Trophoblast cell (in vitro differentiated cells and primary cell): ENCODE data around the gene PLA2G12B.

Source experiments
- DNase-seq, 2 donors: peaks; one replicate each; pipeline ENCODE4 v3.0.0-alpha.2; 2016
- H2AFZ ChIP-seq: 2 replicates; pipeline ENCODE4 v1.6.1; 2013; ENCODE audit warnings: low read length, moderate library complexity, mild to moderate bottlenecking; ENCODE audit not compliant: insufficient read depth, poor library complexity
- H2AK5ac ChIP-seq: 2 replicates; pipeline ENCODE4 v1.6.1; 2013; ENCODE audit warnings: mild to moderate bottlenecking, low read length
- H2BK120ac ChIP-seq: 2 replicates; pipeline ENCODE4 v1.6.1; 2013; ENCODE audit warnings: low read length, mild to moderate bottlenecking, moderate library complexity; ENCODE audit not compliant: insufficient read depth, poor library complexity
- H2BK12ac ChIP-seq: 2 replicates; pipeline ENCODE4 v1.6.1; 2013; ENCODE audit warnings: mild to moderate bottlenecking, low read length, moderate library complexity
- H2BK5ac ChIP-seq: 2 replicates; pipeline ENCODE4 v1.6.1; 2013; ENCODE audit warnings: low read length, low read depth, moderate library complexity, mild to moderate bottlenecking; ENCODE audit not compliant: poor library complexity
- H3K14ac ChIP-seq: 2 replicates; pipeline ENCODE4 v1.6.1; 2013; ENCODE audit warnings: mild to moderate bottlenecking, low read length
- H3K18ac ChIP-seq: 2 replicates; pipeline ENCODE4 v1.6.1; 2013; ENCODE audit warnings: mild to moderate bottlenecking, low read length
- H3K23ac ChIP-seq: 2 replicates; pipeline ENCODE4 v1.6.1; 2013; ENCODE audit warnings: low read length
- H3K27ac ChIP-seq: 2 replicates; pipeline ENCODE4 v1.5.1; 2013; ENCODE audit warnings: low read depth, mild to moderate bottlenecking, inconsistent platforms, low read length, moderate library complexity
- H3K27me3 ChIP-seq: 2 replicates; pipeline ENCODE4 v1.6.1; 2013; ENCODE audit warnings: inconsistent platforms, mild to moderate bottlenecking, low read length, moderate library complexity; ENCODE audit not compliant: insufficient read depth
- H3K36me3 ChIP-seq, 2 experiments: 1 replicate in 1 of 2; 2 replicates in 1 of 2; pipeline ENCODE4 v1.6.1; 2013; ENCODE audit warnings: low read length in 2 of 2, mild to moderate bottlenecking in 2 of 2, moderate library complexity in 1 of 2; ENCODE audit not compliant: insufficient read depth in 2 of 2, control insufficient read depth in 1 of 2
- H3K4ac ChIP-seq: 2 replicates; pipeline ENCODE4 v1.6.1; 2013; ENCODE audit warnings: low read depth, mild to moderate bottlenecking, low read length, moderate library complexity
- H3K4me1 ChIP-seq, 2 experiments: 1 replicate in 1 of 2; 2 replicates in 1 of 2; pipeline ENCODE4 v1.6.1; 2013; ENCODE audit warnings: low read length in 2 of 2, mild to moderate bottlenecking in 2 of 2, moderate library complexity in 1 of 2; ENCODE audit not compliant: insufficient read depth in 2 of 2, control insufficient read depth in 1 of 2
- H3K4me2 ChIP-seq: 2 replicates; pipeline ENCODE4 v1.6.1; 2013; ENCODE audit warnings: inconsistent platforms, mild to moderate bottlenecking, low read length, moderate library complexity
- H3K4me3 ChIP-seq: 2 replicates; pipeline ENCODE4 v1.5.1; 2013; ENCODE audit warnings: mild to moderate bottlenecking, low read depth, low read length, inconsistent platforms
- H3K79me1 ChIP-seq: one replicate; pipeline ENCODE4 v1.6.1; 2013; ENCODE audit warnings: low read length
- H3K79me2 ChIP-seq: 2 replicates; pipeline ENCODE4 v1.6.1; 2013; ENCODE audit warnings: low read length, mild to moderate bottlenecking; ENCODE audit not compliant: control insufficient read depth, insufficient read depth, poor library complexity
- H3K9ac ChIP-seq: 2 replicates; pipeline ENCODE4 v1.6.1; 2013; ENCODE audit warnings: mild to moderate bottlenecking, low read length
- H3K9me3 ChIP-seq: 2 replicates; pipeline ENCODE4 v1.6.1; 2013; ENCODE audit warnings: low read depth, mild to moderate bottlenecking, control low read depth, inconsistent platforms, low read length; ENCODE audit not compliant: insufficient read depth
- H4K12ac ChIP-seq: 2 replicates; pipeline ENCODE4 v1.6.1; 2013; ENCODE audit warnings: low read depth, mild to moderate bottlenecking, low read length, moderate library complexity
- H4K8ac ChIP-seq: 2 replicates; pipeline ENCODE4 v1.6.1; 2013; ENCODE audit warnings: low read depth, mild to moderate bottlenecking, low read length, moderate library complexity
- H4K91ac ChIP-seq: one replicate; pipeline ENCODE4 v1.6.1; 2013; ENCODE audit warnings: low read depth, mild to moderate bottlenecking, low read length, moderate library complexity
- WGBS: extraction: QIAGEN DNeasy Blood & Tissue Kit; methylation state at CpG from one replicate; pipeline ENCODE4 v1.1.7; 2013; ENCODE audit warnings: missing lambda C conversion rate; ENCODE audit not compliant: insufficient read length, insufficient coverage; ENCODE audit errors: extremely low coverage; 5-methylcytosine and 5-hydroxymethylcytosine counted together

The PLA2G12B gene

DNA sequence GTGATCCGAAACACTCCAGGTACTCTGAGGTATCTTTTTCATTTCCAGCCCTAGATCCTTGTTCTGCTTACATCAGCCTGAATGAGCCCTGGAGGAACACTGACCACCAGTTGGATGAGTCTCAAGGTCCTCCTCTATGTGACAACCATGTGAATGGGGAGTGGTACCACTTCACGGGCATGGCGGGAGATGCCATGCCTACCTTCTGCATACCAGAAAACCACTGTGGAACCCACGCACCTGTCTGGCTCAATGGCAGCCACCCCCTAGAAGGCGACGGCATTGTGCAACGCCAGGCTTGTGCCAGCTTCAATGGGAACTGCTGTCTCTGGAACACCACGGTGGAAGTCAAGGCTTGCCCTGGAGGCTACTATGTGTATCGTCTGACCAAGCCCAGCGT is 56.0 kb downstream of the PLA2G12B start:
- DNase-seq: no peak
- Histone ChIP-seq H4K91ac (no peak overlapping the region), H3K36me3 (no peaks in the 10 kb centered on the region), H2AFZ (no peak overlapping the region), H3K14ac (no peak overlapping the region), H2BK12ac (no peak overlapping the region), H3K9ac (no peak overlapping the region), H2BK120ac (no peak overlapping the region), H4K8ac (no peak overlapping the region), H4K12ac (no peak overlapping the region), H2BK5ac (no peak overlapping the region), H3K79me2 (no peaks in the 10 kb centered on the region), H3K4ac (no peak overlapping the region), H3K79me1 (no peaks in the 10 kb centered on the region), H3K27ac (no peak overlapping the region), H3K9me3 (no peaks in the 10 kb centered on the region), H3K4me1 (no peaks in the 10 kb centered on the region), H3K4me3 (no peak overlapping the region), H3K27me3 (peaks cover 3% of the 10 kb centered on the region), H3K23ac (no peak overlapping the region), H2AK5ac (no peak overlapping the region), H3K4me2 (no peak overlapping the region), H3K18ac (no peak overlapping the region)
- WGBS: no CpG with 5 or more reads among the region's 10 CpGs

DNA sequence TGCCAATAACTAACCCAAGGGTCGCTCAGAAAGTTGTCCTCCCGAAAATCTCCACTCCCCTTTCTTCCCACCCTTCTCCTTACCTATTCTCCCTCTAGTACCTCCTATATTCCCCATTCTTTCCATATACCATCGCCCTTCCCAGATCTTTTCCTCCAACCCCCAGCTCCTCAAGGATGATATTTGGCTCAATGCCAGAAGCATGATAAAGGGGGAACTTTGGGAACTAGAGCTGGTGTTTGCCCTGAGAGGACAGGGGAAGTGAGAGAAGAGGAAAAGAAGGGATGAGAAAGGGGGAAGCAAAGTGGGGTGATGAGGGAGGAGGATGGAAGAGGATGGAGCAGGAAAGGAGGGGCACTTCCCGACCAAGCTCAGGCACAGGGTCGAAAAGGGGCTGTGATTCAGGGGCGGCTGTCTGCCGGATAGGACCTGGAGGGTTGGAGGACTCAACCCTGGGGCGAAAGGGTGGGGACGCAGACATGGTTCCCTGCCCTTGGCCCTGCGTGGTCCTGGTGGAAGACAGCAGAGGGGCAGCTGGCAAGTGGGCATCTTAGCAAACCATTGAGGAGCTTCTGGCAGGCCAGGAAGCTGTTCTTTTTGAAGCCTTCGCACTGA is 59.3 kb downstream of the PLA2G12B start:
- H2BK12ac ChIP-seq: no peak overlapping the region
- H3K4me3 ChIP-seq: no peak overlapping the region
- H3K27ac ChIP-seq: no peak overlapping the region
- H2AK5ac ChIP-seq: no peak overlapping the region
- 100% methylated on average over 1 of the region's 11 CpGs for WGBS
- no peak overlapping the region for H4K8ac ChIP-seq
- no peak for DNase-seq
- no peak overlapping the region for H3K9ac ChIP-seq
- no peaks in the 10 kb centered on the region for H3K79me2 ChIP-seq
- no peak overlapping the region for H3K14ac ChIP-seq
- no peak overlapping the region for H3K4ac ChIP-seq
- no peak overlapping the region for H2BK120ac ChIP-seq
- H3K23ac ChIP-seq: no peak overlapping the region
- no peak overlapping the region for H3K18ac ChIP-seq
- H3K79me1 ChIP-seq: no peaks in the 10 kb centered on the region
- peaks cover 3% of the 10 kb centered on the region for H3K27me3 ChIP-seq
- H3K36me3 ChIP-seq: no peaks in the 10 kb centered on the region
- no peaks in the 10 kb centered on the region for H3K4me1 ChIP-seq
- no peak overlapping the region for H3K4me2 ChIP-seq
- no peak overlapping the region for H4K12ac ChIP-seq
- H2AFZ ChIP-seq: no peak overlapping the region
- no peaks in the 10 kb centered on the region for H3K9me3 ChIP-seq
- no peak overlapping the region for H4K91ac ChIP-seq
- no peak overlapping the region for H2BK5ac ChIP-seq

DNA sequence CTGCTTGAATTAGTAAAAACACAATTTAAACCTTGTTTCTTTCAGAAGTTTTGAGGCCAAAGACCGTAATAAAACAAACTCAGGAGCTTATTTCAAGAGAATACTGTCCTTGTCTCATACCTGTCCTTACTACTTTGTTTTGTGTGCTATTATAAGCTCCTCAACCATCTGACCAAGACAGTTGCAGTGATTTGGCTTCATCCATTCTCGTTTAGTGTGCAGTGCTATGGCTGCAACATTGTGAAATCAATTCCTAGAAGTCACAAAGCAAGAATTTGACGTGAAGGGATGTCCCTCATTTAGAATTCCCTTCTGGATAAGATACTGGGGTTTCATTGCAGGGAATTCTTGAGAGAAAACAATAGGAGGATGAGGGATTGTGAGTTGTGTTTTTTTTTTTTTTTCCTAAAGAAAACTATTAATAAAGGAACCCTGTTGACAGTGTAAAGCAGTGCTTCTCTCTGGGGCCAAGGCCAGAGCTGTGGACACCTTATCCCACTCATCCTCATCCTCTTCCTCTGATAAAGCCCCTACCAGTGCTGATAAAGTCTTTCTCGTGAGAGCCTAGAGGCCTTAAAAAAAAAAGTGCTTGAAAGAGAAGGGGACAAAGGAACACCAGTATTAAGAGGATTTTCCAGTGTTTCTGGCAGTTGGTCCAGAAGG is 61.3 kb downstream of the PLA2G12B start, which contains the start of gene OIT3:
OIT3 (plus strand) TSS at position 604 of the 663 bp plus-strand sequence. CDS start 60 bp downstream, outside the sequence.
- Histone ChIP-seq H3K14ac (no peak within 1 kb of the TSS), H2BK5ac (no peak within 1 kb of the TSS), H3K18ac (no peak within 1 kb of the TSS), H3K4me2 (no peak within 1 kb of the TSS), H4K8ac (no peak within 1 kb of the TSS), H3K9ac (no peak within 1 kb of the TSS), H2BK12ac (no peak within 1 kb of the TSS), H3K4ac (no peak within 1 kb of the TSS), H3K27me3 (no peaks in the 10 kb centered on the region), H3K79me2 (no peaks in the 10 kb centered on the region), H4K12ac (no peak within 1 kb of the TSS), H3K4me1 (no peaks in the 10 kb centered on the region), H3K79me1 (no peaks in the 10 kb centered on the region), H4K91ac (no peak within 1 kb of the TSS), H3K23ac (no peak within 1 kb of the TSS), H2BK120ac (no peak within 1 kb of the TSS), H3K36me3 (no peaks in the 10 kb centered on the region), H3K9me3 (no peaks in the 10 kb centered on the region), H2AK5ac (no peak within 1 kb of the TSS), H3K4me3 (no peak within 1 kb of the TSS), H2AFZ (no peak within 1 kb of the TSS), H3K27ac (no peak within 1 kb of the TSS)
- no peak for DNase-seq
- no CpG with 5 or more reads among the region's 4 CpGs for WGBS

- Histone ChIP-seq H2AK5ac (no peak overlapping the region), H4K12ac (no peak overlapping the region), H3K4me1 (no peaks in the 10 kb centered on the region), H3K36me3 (peaks cover 0 to 4% of the 10 kb centered on the region in 2 experiments), H3K27me3 (no peaks in the 10 kb centered on the region), H3K18ac (no peak overlapping the region), H3K27ac (no peak overlapping the region), H3K4me2 (no peak overlapping the region), H3K4me3 (no peak overlapping the region), H3K9me3 (no peaks in the 10 kb centered on the region), H4K91ac (no peak overlapping the region), H3K4ac (no peak overlapping the region), H2BK120ac (no peak overlapping the region), H3K79me2 (no peaks in the 10 kb centered on the region), H2BK5ac (no peak overlapping the region), H2AFZ (no peak overlapping the region), H3K23ac (no peak overlapping the region), H3K9ac (no peak overlapping the region), H3K79me1 (no peaks in the 10 kb centered on the region), H4K8ac (no peak overlapping the region), H2BK12ac (no peak overlapping the region), H3K14ac (no peak overlapping the region)
- no CpG with 5 or more reads among the region's 2 CpGs for WGBS
- DNase-seq: no peak
Measured at GRCh38 chr10:72890086-72890485, 64.5 kb downstream of the PLA2G12B start.
